Measurements from ENCODE around the gene TTLL5.
A peak's percentile ranks its signal among the peaks of the same experiment; 100 is the strongest.

The TTLL5 gene

DNA sequence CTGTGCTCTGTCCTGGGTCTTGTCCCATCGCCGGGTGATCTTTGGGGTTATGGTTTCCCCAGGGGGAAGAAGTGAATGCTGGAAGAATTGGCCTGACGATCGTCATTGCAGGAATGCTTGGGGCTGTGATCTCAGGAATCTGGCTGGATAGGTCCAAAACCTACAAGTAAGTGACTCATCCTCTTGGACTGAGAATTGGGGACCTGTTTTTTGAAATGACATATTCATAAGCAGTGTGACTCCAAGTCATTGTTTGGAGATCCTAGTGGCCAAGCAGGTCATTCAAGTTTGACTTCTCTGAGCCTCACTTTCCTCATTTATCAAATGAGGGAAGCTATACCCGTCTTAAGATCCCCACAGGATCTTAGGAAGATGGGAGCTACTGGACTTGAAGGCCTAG is 26.2 kb upstream of the TTLL5 start:
- Histone ChIP-seq H3K79me1 (replicated peaks; ENCODE audit: low read length, poor library complexity, severe bottlenecking) (peaks cover 10% of the 10 kb centered on the region), H3K18ac (ENCODE audit: low read depth in 1 of 2, low read length in 2 of 2) (no peak overlapping the region), H2BK120ac (ENCODE audit: low read depth, low read length) (no peak overlapping the region), H3K27ac (ENCODE audit: low read length, poor library complexity, severe bottlenecking) (no peak overlapping the region), H3K4ac (ENCODE audit: low read depth in 1 of 2, low read length in 2 of 2) (no peak overlapping the region), H3K4me1 (ENCODE audit: control insufficient read depth, insufficient read depth, low read depth, low read length) (peaks cover 9% of the 10 kb centered on the region), H4K8ac (ENCODE audit: low read length) (no peak overlapping the region), H2AK5ac (ENCODE audit: low read length, severe bottlenecking) (no peak overlapping the region), H2BK5ac (ENCODE audit: low read depth, low read length, poor library complexity, severe bottlenecking) (no peak overlapping the region), H4K91ac (ENCODE audit: low read length) (no peak overlapping the region), H2BK15ac (ENCODE audit: low read depth, poor library complexity, severe bottlenecking) (no peak overlapping the region), H3K4me2 (ENCODE audit: low read length, poor library complexity, severe bottlenecking) (no peak overlapping the region), H3K23ac (ENCODE audit: low read length in 2 of 2) (no peak overlapping the region), H3K9ac (ENCODE audit: low read length) (no peak overlapping the region), H3K27me3 (ENCODE audit: control insufficient read depth in 1 of 2, insufficient read depth in 1 of 2, low read length in 2 of 2) (peaks cover 0 to 3% of the 10 kb centered on the region in 2 experiments), H2BK12ac (ENCODE audit: low read length in 2 of 2) (no peak overlapping the region), H3K4me3 (ENCODE audit: insufficient read depth in 1 of 2, low read depth in 1 of 2, low read length in 2 of 2) (no peak overlapping the region), H3K9me3 (ENCODE audit: control insufficient read depth, low read length) (no peaks in the 10 kb centered on the region), H3K36me3 (ENCODE audit: control insufficient read depth in 1 of 2, insufficient read depth in 2 of 2, low read depth in 1 of 2, low read length in 2 of 2) (peaks cover 0 to 2% of the 10 kb centered on the region in 2 experiments), H2AFZ (ENCODE audit: low read depth, low read length) (no peak overlapping the region), H3K14ac (ENCODE audit: low read length in 2 of 2) (no peak overlapping the region)
- WGBS = 84% methylated on average over 5 of the region's 5 CpGs
- DNase-seq = no peak

DNA sequence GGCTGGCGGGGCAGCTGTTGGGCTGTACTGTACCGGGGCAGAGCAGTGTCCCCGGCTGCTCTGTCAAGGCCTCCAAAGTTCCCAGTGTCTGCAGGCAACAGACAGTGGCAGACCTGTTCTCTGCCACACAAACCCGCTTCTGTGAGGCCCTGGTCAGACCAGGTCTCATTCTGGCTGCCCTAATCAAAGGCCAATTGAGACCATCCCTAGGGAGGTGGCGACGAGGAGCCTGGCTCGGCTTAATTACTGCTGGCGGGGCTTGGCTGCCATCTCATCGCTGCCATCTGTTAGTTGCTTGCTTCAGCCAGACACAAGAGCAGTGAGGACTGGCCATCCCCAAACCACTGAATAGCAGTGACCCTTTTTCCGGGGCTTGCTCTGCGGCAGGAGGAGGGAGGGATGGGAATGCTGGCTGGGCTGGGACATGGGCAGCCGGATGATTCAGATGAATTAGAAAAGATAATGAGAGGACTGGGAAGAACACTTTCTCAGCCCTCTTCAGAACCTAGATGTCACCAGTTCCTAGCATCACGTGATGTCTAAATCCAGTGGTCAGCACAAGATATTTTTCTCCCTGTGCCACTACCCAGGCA is 24.9 kb upstream of the TTLL5 start:
- H3K4me2 ChIP-seq (ENCODE audit: low read length, poor library complexity, severe bottlenecking) = no peak overlapping the region
- H3K27ac ChIP-seq (ENCODE audit: low read length, poor library complexity, severe bottlenecking) = peak overlapping the region; percentile 4
- peaks cover 12% of the 10 kb centered on the region for H3K79me1 ChIP-seq (replicated peaks; ENCODE audit: low read length, poor library complexity, severe bottlenecking)
- peaks cover 0 to 4% of the 10 kb centered on the region in 2 experiments for H3K36me3 ChIP-seq (ENCODE audit: control insufficient read depth in 1 of 2, insufficient read depth in 2 of 2, low read depth in 1 of 2, low read length in 2 of 2)
- peak; percentile 72 for DNase-seq
- peak overlapping the region; percentile 26 for H2BK15ac ChIP-seq (ENCODE audit: low read depth, poor library complexity, severe bottlenecking)
- peak overlapping the region in 1 of 2 experiments; percentile 10 for H3K4ac ChIP-seq (ENCODE audit: low read depth in 1 of 2, low read length in 2 of 2)
- H2BK5ac ChIP-seq (ENCODE audit: low read depth, low read length, poor library complexity, severe bottlenecking) = no peak overlapping the region
- H2AK5ac ChIP-seq (ENCODE audit: low read length, severe bottlenecking) = no peak overlapping the region
- no peak overlapping the region for H4K91ac ChIP-seq (ENCODE audit: low read length)
- no peak overlapping the region for H2AFZ ChIP-seq (ENCODE audit: low read depth, low read length)
- no peaks in the 10 kb centered on the region for H3K9me3 ChIP-seq (ENCODE audit: control insufficient read depth, low read length)
- peak overlapping the region in 1 of 2 experiments; percentile 28 for H3K18ac ChIP-seq (ENCODE audit: low read depth in 1 of 2, low read length in 2 of 2)
- no peak overlapping the region for H2BK120ac ChIP-seq (ENCODE audit: low read depth, low read length)
- WGBS = 71% methylated on average over 12 of the region's 13 CpGs
- peaks cover 0 to 3% of the 10 kb centered on the region in 2 experiments for H3K27me3 ChIP-seq (ENCODE audit: control insufficient read depth in 1 of 2, insufficient read depth in 1 of 2, low read length in 2 of 2)
- H2BK12ac ChIP-seq (ENCODE audit: low read length in 2 of 2) = no peak overlapping the region
- H3K4me1 ChIP-seq (ENCODE audit: control insufficient read depth, insufficient read depth, low read depth, low read length) = peaks cover 9% of the 10 kb centered on the region
- no peak overlapping the region for H3K9ac ChIP-seq (ENCODE audit: low read length)
- H3K23ac ChIP-seq (ENCODE audit: low read length in 2 of 2) = no peak overlapping the region
- no peak overlapping the region for H3K4me3 ChIP-seq (ENCODE audit: insufficient read depth in 1 of 2, low read depth in 1 of 2, low read length in 2 of 2)
- no peak overlapping the region for H3K14ac ChIP-seq (ENCODE audit: low read length in 2 of 2)
- H4K8ac ChIP-seq (ENCODE audit: low read length) = peak overlapping the region; percentile 27

DNA sequence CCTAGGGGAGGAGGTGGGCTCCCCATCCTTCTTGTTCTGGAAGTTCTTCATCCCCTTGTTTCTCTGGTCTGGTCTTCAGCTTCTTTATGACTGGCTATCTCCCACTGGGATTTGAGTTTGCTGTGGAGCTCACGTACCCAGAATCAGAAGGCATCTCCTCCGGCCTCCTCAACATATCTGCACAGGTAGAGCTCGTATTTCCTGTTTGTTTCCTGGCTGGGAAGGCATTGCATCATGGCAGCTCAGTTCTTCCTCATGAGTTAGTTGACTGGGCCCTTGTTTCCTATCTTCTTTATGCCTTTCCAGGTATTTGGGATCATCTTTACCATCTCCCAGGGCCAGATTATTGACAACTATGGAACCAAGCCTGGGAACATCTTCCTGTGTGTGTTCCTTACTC is 20.2 kb upstream of the TTLL5 start:
- Histone ChIP-seq H3K9ac (ENCODE audit: low read length) (no peak overlapping the region), H2BK5ac (ENCODE audit: low read depth, low read length, poor library complexity, severe bottlenecking) (no peak overlapping the region), H3K4ac (ENCODE audit: low read depth in 1 of 2, low read length in 2 of 2) (no peak overlapping the region), H4K8ac (ENCODE audit: low read length) (no peak overlapping the region), H3K9me3 (ENCODE audit: control insufficient read depth, low read length) (no peaks in the 10 kb centered on the region), H3K4me3 (ENCODE audit: insufficient read depth in 1 of 2, low read depth in 1 of 2, low read length in 2 of 2) (no peak overlapping the region), H4K91ac (ENCODE audit: low read length) (no peak overlapping the region), H3K4me2 (ENCODE audit: low read length, poor library complexity, severe bottlenecking) (no peak overlapping the region), H2AK5ac (ENCODE audit: low read length, severe bottlenecking) (no peak overlapping the region), H3K79me1 (replicated peaks; ENCODE audit: low read length, poor library complexity, severe bottlenecking) (peaks cover 11% of the 10 kb centered on the region), H3K27me3 (ENCODE audit: control insufficient read depth in 1 of 2, insufficient read depth in 1 of 2, low read length in 2 of 2) (no peaks in the 10 kb centered on the region), H3K14ac (ENCODE audit: low read length in 2 of 2) (no peak overlapping the region), H3K18ac (ENCODE audit: low read depth in 1 of 2, low read length in 2 of 2) (no peak overlapping the region), H3K23ac (ENCODE audit: low read length in 2 of 2) (no peak overlapping the region), H3K36me3 (ENCODE audit: control insufficient read depth in 1 of 2, insufficient read depth in 2 of 2, low read depth in 1 of 2, low read length in 2 of 2) (peaks cover 0 to 10% of the 10 kb centered on the region in 2 experiments), H2BK15ac (ENCODE audit: low read depth, poor library complexity, severe bottlenecking) (no peak overlapping the region), H2BK120ac (ENCODE audit: low read depth, low read length) (no peak overlapping the region), H2BK12ac (ENCODE audit: low read length in 2 of 2) (no peak overlapping the region), H3K4me1 (ENCODE audit: control insufficient read depth, insufficient read depth, low read depth, low read length) (peaks cover 10% of the 10 kb centered on the region), H3K27ac (ENCODE audit: low read length, poor library complexity, severe bottlenecking) (no peak overlapping the region), H2AFZ (ENCODE audit: low read depth, low read length) (no peak overlapping the region)
- WGBS = 90% methylated on average over 3 of the region's 3 CpGs
- DNase-seq = no peak

DNA sequence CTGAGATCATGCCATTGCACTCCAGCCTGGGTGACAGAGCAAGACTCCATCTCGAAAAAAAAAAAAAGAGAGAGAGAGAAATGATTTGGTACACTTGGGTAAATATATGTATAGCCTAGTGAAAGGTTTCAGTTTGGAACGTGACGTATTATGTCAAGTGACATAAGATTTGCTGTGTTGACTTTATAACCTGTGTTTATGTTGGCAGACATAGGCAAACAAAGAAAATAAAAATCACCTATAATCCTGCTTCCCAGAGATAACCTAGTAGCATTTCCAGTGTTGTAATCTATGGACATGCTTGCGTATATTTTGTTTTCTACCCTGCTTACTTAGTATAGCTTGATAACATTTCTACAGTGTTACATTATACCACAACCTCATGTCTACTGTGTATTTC is 17.1 kb upstream of the TTLL5 start:
- H3K4ac ChIP-seq (ENCODE audit: low read depth in 1 of 2, low read length in 2 of 2) = no peak overlapping the region
- 96% methylated on average over 3 of the region's 4 CpGs for WGBS

More for the DNA sequence above, 17.1 kb upstream of the TTLL5 start:
- Histone ChIP-seq H3K27ac (ENCODE audit: low read length, poor library complexity, severe bottlenecking) (no peak overlapping the region), H3K4me3 (ENCODE audit: insufficient read depth in 1 of 2, low read depth in 1 of 2, low read length in 2 of 2) (no peak overlapping the region), H2BK5ac (ENCODE audit: low read depth, low read length, poor library complexity, severe bottlenecking) (no peak overlapping the region), H3K4me1 (ENCODE audit: control insufficient read depth, insufficient read depth, low read depth, low read length) (peaks cover 17% of the 10 kb centered on the region), H3K4me2 (ENCODE audit: low read length, poor library complexity, severe bottlenecking) (no peak overlapping the region), H2AK5ac (ENCODE audit: low read length, severe bottlenecking) (no peak overlapping the region), H3K14ac (ENCODE audit: low read length in 2 of 2) (no peak overlapping the region), H2AFZ (ENCODE audit: low read depth, low read length) (no peak overlapping the region), H2BK15ac (ENCODE audit: low read depth, poor library complexity, severe bottlenecking) (no peak overlapping the region), H3K79me1 (replicated peaks; ENCODE audit: low read length, poor library complexity, severe bottlenecking) (peaks cover 11% of the 10 kb centered on the region), H2BK120ac (ENCODE audit: low read depth, low read length) (no peak overlapping the region), H3K27me3 (ENCODE audit: control insufficient read depth in 1 of 2, insufficient read depth in 1 of 2, low read length in 2 of 2) (no peaks in the 10 kb centered on the region), H3K9me3 (ENCODE audit: control insufficient read depth, low read length) (no peaks in the 10 kb centered on the region), H4K91ac (ENCODE audit: low read length) (no peak overlapping the region), H3K9ac (ENCODE audit: low read length) (no peak overlapping the region), H2BK12ac (ENCODE audit: low read length in 2 of 2) (no peak overlapping the region), H4K8ac (ENCODE audit: low read length) (no peak overlapping the region), H3K36me3 (ENCODE audit: control insufficient read depth in 1 of 2, insufficient read depth in 2 of 2, low read depth in 1 of 2, low read length in 2 of 2) (peaks cover 0 to 8% of the 10 kb centered on the region in 2 experiments), H3K18ac (ENCODE audit: low read depth in 1 of 2, low read length in 2 of 2) (no peak overlapping the region), H3K23ac (ENCODE audit: low read length in 2 of 2) (no peak overlapping the region)
- no peak for DNase-seq
